HEK293 (cell line): ENCODE data around the gene HOXC5.
A peak's percentile ranks its signal among the peaks of the same experiment; 100 is the strongest.

Source experiments
- AEBP2 ChIP-seq: fragments of 450-650 bp; formaldehyde crosslinking; IDR thresholded peaks from 2 replicates; pipeline ENCODE4 v1.5.1; 2016; ENCODE audit warnings: missing biosample characterization, missing genetic modification characterization, borderline replicate concordance
- BCL6B ChIP-seq: fragments of 450-650 bp; formaldehyde crosslinking; IDR thresholded peaks from 2 replicates; pipeline ENCODE4 v1.5.1; 2017; ENCODE audit warnings: missing biosample characterization, missing genetic modification characterization
- GFI1B ChIP-seq: fragments of 450-650 bp; formaldehyde crosslinking; IDR thresholded peaks from 2 replicates; pipeline ENCODE4 v1.5.1; 2016; ENCODE audit warnings: missing biosample characterization, missing genetic modification characterization
- GLIS2 ChIP-seq: fragments of 450-650 bp; formaldehyde crosslinking; IDR thresholded peaks from 2 replicates; pipeline ENCODE4 v1.5.1; 2016; ENCODE audit warnings: missing biosample characterization, missing genetic modification characterization
- IKZF3 ChIP-seq: fragments of 450-650 bp; IDR thresholded peaks from 2 replicates; pipeline ENCODE4 v1.5.0; 2018; ENCODE audit warnings: missing biosample characterization, mild to moderate bottlenecking, missing genetic modification characterization, moderate library complexity
- OVOL3 ChIP-seq: fragments of 450-650 bp; formaldehyde crosslinking; IDR thresholded peaks from 2 replicates; pipeline ENCODE4 v1.5.1; 2016; ENCODE audit warnings: missing biosample characterization, missing genetic modification characterization
- ZBTB49 ChIP-seq: fragments of 450-650 bp; formaldehyde crosslinking; IDR thresholded peaks from 2 replicates; pipeline ENCODE4 v1.5.1; 2016; ENCODE audit warnings: missing biosample characterization, missing genetic modification characterization, low read depth
- ZIC2 ChIP-seq: fragments of 450-650 bp; formaldehyde crosslinking; IDR thresholded peaks from 2 replicates; pipeline ENCODE4 v1.5.1; 2016; ENCODE audit warnings: missing biosample characterization, missing genetic modification characterization
- ZNF10 ChIP-seq: fragments of 450-650 bp; formaldehyde crosslinking; IDR thresholded peaks from 2 replicates; pipeline ENCODE4 v1.5.1; 2017; ENCODE audit warnings: missing biosample characterization, missing genetic modification characterization
- ZNF324 ChIP-seq: fragments of 450-650 bp; formaldehyde crosslinking; IDR thresholded peaks from 2 replicates; pipeline ENCODE4 v1.5.1; 2016; ENCODE audit warnings: missing biosample characterization, missing genetic modification characterization
- ZNF404 ChIP-seq: fragments of 450-650 bp; formaldehyde crosslinking; IDR thresholded peaks from 2 replicates; pipeline ENCODE4 v1.5.1; 2017; ENCODE audit warnings: missing biosample characterization, missing genetic modification characterization
- ZNF426 ChIP-seq: fragments of 450-650 bp; formaldehyde crosslinking; IDR thresholded peaks from 2 replicates; pipeline ENCODE4 v1.5.1; 2017; ENCODE audit warnings: missing biosample characterization, missing genetic modification characterization, mild to moderate bottlenecking, inconsistent platforms, moderate library complexity
- ZNF544 ChIP-seq: fragments of 450-650 bp; formaldehyde crosslinking; IDR thresholded peaks from 2 replicates; pipeline ENCODE4 v1.5.0; 2017; ENCODE audit warnings: missing biosample characterization, missing genetic modification characterization
- ZNF707 ChIP-seq: fragments of 450-650 bp; formaldehyde crosslinking; IDR thresholded peaks from 2 replicates; pipeline ENCODE4 v1.5.1; 2016; ENCODE audit warnings: missing biosample characterization, missing genetic modification characterization
- ZSCAN23 ChIP-seq: fragments of 450-650 bp; formaldehyde crosslinking; IDR thresholded peaks from 2 replicates; pipeline ENCODE4 v1.5.1; 2016; ENCODE audit warnings: missing biosample characterization, missing genetic modification characterization
- TF ChIP-seq, protein P1 (sequence below): fragments of 450-650 bp; formaldehyde crosslinking; IDR thresholded peaks from 2 replicates; pipeline ENCODE4; 2016; ENCODE audit warnings: missing biosample characterization, missing genetic modification characterization
- TF ChIP-seq, protein P2 (sequence below): fragments of 450-650 bp; formaldehyde crosslinking; IDR thresholded peaks from 2 replicates; pipeline ENCODE4 v1.5.1; 2016; ENCODE audit warnings: missing biosample characterization, missing genetic modification characterization
- TF ChIP-seq, protein P3 (sequence below): fragments of 450-650 bp; formaldehyde crosslinking; IDR thresholded peaks from 2 replicates; pipeline ENCODE4 v1.5.1; 2016; ENCODE audit warnings: missing biosample characterization, missing genetic modification characterization
- TF ChIP-seq, protein P4 (sequence below): fragments of 450-650 bp; formaldehyde crosslinking; IDR thresholded peaks from 2 replicates; pipeline ENCODE4 v1.5.1; 2016; ENCODE audit warnings: missing biosample characterization, missing genetic modification characterization
- TF ChIP-seq, protein P5 (sequence below): fragments of 450-650 bp; formaldehyde crosslinking; IDR thresholded peaks from 2 replicates; pipeline ENCODE4 v1.5.1; 2016; ENCODE audit warnings: missing biosample characterization, missing genetic modification characterization, borderline replicate concordance

Gene HOXC5

DNA sequence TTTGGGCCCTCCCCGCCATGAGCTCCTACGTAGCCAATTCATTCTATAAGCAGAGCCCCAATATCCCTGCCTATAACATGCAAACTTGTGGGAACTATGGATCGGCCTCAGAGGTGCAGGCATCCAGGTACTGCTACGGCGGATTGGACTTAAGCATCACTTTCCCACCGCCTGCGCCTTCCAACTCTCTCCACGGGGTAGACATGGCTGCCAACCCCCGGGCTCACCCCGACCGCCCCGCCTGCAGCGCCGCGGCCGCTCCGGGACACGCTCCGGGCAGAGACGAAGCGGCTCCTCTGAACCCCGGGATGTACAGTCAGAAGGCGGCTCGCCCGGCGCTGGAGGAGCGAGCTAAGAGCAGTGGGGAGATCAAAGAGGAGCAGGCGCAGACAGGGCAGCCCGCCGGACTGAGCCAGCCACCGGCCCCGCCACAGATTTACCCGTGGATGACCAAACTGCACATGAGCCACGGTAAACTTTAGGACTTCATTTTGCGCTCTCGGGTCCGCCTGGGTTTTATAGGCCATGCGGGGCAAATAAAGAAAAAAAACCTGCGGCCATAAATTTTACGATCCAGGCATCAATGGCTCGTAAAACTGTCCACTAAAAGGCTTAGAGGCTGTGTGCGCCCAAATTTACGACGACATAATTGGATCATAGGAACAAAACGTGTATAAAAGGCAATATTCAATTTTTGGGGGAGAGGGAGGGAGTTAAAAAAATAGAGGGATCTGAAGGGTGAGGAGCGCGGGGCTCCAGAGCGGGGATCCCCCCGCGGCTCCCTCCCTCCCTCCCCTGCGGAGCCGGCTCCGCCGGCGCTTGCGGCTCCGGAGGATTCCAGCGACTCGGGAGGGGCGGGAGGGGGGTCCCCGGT lies 493 bp downstream of the HOXC5 start (continued):
- TF ChIP-seq AEBP2 (tag by site-specific recombination) (peak; percentile 78; the same call in 1 of the 2 replicates), GFI1B (peak; percentile 97), BCL6B (tag by site-specific recombination) (peak; percentile 89), IKZF3 (tag by site-specific recombination) (peak; percentile 99), ZNF426 (tag by site-specific recombination) (peak; percentile 9; the same call in 1 of the 2 replicates), ZIC2 (tag by site-specific recombination) (peak; percentile 79; the same call in 1 of the 2 replicates), ZNF324 (tag by site-specific recombination) (peak; percentile 90), ZSCAN23 (tag by site-specific recombination) (0 out of 2 replicates have a peak, but pooled peaks have one; percentile 81), OVOL3 (tag by site-specific recombination) (peak; percentile 99), GLIS2 (tag by site-specific recombination) (peak; percentile 86), ZNF404 (no peak), ZNF10 (tag by site-specific recombination) (peak; percentile 75), ZBTB49 (tag by site-specific recombination) (peak; percentile 91), ZNF707 (no peak), ZNF544 (tag by site-specific recombination) (no peak)
- TF ChIP-seq, protein P1, sequence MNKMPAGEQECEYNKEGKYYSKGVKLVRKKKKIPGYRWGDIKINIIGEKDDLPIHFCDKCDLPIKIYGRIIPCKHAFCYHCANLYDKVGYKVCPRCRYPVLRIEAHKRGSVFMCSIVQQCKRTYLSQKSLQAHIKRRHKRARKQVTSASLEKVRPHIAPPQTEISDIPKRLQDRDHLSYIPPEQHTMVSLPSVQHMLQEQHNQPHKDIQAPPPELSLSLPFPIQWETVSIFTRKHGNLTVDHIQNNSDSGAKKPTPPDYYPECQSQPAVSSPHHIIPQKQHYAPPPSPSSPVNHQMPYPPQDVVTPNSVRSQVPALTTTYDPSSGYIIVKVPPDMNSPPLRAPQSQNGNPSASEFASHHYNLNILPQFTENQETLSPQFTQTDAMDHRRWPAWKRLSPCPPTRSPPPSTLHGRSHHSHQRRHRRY (tag by site-specific recombination): peak; percentile 94; the same call in 1 of the 2 replicates
- TF ChIP-seq, protein P2, sequence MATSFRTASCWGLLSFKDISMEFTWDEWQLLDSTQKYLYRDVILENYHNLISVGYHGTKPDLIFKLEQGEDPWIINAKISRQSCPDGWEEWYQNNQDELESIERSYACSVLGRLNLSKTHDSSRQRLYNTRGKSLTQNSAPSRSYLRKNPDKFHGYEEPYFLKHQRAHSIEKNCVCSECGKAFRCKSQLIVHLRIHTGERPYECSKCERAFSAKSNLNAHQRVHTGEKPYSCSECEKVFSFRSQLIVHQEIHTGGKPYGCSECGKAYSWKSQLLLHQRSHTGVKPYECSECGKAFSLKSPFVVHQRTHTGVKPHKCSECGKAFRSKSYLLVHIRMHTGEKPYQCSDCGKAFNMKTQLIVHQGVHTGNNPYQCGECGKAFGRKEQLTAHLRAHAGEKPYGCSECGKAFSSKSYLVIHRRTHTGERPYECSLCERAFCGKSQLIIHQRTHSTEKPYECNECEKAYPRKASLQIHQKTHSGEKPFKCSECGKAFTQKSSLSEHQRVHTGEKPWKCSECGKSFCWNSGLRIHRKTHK (tag by site-specific recombination): no peak
- TF ChIP-seq, protein P3, sequence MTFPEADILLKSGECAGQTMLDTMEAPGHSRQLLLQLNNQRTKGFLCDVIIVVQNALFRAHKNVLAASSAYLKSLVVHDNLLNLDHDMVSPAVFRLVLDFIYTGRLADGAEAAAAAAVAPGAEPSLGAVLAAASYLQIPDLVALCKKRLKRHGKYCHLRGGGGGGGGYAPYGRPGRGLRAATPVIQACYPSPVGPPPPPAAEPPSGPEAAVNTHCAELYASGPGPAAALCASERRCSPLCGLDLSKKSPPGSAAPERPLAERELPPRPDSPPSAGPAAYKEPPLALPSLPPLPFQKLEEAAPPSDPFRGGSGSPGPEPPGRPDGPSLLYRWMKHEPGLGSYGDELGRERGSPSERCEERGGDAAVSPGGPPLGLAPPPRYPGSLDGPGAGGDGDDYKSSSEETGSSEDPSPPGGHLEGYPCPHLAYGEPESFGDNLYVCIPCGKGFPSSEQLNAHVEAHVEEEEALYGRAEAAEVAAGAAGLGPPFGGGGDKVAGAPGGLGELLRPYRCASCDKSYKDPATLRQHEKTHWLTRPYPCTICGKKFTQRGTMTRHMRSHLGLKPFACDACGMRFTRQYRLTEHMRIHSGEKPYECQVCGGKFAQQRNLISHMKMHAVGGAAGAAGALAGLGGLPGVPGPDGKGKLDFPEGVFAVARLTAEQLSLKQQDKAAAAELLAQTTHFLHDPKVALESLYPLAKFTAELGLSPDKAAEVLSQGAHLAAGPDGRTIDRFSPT (tag by site-specific recombination): peak; percentile 98
- TF ChIP-seq, protein P4, sequence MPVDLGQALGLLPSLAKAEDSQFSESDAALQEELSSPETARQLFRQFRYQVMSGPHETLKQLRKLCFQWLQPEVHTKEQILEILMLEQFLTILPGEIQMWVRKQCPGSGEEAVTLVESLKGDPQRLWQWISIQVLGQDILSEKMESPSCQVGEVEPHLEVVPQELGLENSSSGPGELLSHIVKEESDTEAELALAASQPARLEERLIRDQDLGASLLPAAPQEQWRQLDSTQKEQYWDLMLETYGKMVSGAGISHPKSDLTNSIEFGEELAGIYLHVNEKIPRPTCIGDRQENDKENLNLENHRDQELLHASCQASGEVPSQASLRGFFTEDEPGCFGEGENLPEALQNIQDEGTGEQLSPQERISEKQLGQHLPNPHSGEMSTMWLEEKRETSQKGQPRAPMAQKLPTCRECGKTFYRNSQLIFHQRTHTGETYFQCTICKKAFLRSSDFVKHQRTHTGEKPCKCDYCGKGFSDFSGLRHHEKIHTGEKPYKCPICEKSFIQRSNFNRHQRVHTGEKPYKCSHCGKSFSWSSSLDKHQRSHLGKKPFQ (tag by site-specific recombination): peak; percentile 95
- TF ChIP-seq, protein P5, sequence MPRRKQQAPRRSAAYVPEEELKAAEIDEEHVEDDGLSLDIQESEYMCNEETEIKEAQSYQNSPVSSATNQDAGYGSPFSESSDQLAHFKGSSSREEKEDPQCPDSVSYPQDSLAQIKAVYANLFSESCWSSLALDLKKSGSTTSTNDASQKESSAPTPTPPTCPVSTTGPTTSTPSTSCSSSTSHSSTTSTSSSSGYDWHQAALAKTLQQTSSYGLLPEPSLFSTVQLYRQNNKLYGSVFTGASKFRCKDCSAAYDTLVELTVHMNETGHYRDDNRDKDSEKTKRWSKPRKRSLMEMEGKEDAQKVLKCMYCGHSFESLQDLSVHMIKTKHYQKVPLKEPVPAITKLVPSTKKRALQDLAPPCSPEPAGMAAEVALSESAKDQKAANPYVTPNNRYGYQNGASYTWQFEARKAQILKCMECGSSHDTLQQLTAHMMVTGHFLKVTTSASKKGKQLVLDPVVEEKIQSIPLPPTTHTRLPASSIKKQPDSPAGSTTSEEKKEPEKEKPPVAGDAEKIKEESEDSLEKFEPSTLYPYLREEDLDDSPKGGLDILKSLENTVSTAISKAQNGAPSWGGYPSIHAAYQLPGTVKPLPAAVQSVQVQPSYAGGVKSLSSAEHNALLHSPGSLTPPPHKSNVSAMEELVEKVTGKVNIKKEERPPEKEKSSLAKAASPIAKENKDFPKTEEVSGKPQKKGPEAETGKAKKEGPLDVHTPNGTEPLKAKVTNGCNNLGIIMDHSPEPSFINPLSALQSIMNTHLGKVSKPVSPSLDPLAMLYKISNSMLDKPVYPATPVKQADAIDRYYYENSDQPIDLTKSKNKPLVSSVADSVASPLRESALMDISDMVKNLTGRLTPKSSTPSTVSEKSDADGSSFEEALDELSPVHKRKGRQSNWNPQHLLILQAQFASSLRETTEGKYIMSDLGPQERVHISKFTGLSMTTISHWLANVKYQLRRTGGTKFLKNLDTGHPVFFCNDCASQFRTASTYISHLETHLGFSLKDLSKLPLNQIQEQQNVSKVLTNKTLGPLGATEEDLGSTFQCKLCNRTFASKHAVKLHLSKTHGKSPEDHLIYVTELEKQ (tag by site-specific recombination): peak; percentile 99
